Fibroblast of skin of back (primary cell): ENCODE data around the gene NEU4.
"Not testable (repeated sequence)": the region's sequence is repeated elsewhere in the genome, so short reads cannot be mapped to it uniquely, and the experiment has no call there.

Experiments used
- DNase-seq: peaks from one replicate; pipeline ENCODE4 v3.0.0-alpha.2; 2013

The NEU4 gene

DNA sequence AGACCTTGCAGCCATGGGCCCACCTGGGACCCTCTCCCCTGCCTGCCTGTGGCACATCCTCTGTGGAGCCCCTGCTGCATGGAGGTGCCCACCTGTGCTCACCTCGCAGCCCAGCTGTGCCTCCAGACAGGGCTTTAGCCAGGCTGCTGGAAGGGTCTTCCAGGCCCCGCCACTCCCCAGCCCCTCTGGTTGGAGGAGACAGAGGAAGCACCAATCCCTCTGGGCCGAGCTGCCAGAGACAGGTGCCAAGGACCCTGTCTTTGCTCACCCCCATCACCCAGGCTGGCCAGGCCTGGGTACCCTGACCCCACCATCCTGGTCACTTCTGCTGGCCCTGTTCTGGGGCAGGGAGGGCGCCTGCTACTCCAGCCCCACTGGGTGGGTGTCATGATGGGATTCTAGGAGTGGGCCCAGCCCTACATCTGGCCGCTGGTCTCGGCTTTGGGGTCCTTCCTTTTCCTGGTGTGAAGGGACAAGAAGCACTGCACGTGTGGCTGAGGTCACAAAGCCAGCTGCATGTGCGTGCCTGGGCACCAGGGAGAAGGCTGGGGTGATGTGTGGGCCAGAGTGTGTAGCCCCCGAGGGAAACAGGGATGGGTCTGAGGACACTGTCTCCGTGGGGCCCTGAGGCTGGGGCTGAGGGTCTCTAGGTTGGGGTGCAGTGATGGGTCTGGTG lies 9.3 kb upstream of the NEU4 start:
- DNase-seq, result no peak

DNA sequence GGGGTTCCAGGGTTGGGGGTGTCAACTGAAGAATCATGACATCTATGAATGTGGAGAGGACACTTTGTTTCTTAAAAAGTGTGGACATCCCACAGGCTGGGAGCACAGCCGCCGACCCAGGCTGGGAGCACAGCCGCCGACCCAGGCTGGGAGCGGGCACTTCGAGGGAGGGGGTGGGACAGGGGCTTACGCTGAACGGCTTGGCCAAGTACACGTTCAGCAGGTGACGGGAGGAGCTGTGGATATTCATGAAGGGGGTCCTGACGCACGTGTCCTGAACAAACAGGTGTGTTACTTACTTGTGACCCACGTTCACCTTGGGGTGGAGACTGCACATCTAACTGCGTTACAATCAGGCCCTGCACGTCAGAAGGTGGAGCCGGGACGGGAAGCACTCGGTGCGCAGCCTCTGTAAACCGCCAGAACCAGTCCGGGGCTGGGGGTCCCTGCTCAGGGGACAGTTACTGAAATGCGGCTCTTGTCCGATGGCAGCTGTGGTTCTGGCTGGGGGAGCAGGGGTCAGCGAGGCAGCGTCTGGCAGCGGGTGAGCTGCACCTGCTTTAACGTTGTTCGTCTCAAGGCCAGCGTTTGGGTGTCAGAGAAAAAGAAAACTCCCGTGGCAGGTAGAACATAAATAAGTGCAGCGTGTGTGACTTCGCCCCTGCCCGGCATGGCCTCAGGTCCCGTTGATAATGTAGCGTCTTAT lies 8.6 kb upstream of the NEU4 start:
- not testable (repeated sequence) for DNase-seq

DNA sequence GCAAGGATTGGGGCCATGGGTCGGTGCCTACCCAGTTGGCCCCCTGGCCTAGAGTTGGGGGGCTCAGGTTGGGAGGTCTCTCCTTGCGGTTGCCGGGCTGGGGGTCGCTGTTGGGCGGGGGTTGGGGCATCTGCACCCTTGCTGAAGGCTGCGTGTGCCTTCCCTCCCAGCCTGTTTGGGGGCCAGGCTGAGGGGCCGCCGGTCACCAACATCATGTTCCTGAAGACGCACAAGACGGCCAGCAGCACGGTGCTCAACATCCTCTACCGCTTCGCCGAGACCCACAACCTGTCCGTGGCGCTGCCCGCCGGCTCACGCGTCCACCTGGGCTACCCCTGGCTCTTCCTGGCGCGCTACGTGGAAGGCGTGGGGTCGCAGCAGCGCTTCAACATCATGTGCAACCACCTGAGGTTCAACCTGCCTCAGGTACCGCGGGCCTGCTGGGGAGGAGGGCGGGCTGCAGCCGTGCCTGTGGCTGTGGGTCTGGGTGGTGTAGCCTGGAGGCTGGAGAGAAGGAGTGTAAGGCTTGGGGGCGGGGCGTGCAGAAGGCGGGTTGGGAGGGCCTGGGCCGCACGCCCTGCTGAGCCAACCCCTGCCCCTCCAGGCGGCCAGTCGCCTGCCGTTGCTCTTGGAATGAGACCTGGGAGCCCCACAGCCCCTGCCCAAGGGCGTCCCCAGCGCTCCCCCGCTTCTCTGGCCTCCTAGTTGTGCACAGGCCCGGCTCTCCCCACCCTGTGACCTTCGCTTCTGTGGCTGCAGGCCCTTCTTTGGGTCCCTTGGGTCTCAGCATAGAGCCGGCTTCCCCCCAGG lies 7.2 kb upstream of the NEU4 start:
- DNase-seq, result no peak

DNA sequence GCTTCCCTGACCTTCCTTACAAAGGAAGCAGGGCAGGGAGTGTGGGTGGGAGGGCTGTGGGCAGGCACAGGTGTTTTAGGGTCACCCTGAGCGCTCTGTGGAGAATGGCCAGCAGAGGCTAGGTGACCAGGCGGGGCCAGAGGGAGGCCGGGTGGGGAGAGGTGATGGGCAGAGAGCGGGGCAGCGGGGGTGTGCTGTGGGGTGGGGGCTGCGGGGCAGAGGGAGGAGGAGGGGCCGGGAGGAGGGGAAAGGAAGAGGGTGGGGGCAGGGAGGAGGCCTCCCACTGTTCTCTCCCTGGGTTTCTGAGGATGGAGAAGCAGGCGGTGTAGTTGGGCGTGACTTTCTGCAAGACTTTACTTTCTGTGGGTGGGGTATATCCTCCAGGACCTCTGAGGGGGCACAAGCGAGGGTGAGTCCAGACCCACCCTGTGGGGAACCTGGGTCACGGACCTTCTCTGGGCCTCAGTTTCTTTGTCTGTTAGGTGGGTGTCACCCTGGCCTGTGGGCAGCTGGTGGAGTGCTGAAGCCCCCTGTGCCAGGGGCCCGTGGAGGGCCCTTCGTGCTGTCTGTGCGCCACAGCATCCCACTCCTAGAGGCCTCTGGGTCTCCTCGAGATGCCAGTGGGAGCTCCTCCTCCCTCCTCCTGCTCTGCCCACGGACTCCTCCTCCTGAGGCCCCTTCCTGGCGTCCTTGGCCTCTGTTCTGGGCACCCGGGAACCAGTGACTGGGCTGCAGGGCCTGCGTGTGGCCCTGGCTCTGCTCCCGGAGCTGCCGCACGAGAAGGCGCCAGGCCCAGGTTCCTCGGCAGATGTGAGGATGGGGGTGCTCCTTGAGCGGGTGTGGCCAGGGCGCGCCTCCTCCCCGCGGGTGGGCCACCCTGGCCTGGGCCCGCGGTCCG lies 6.3 kb upstream of the NEU4 start:
- no peak for DNase-seq

DNA sequence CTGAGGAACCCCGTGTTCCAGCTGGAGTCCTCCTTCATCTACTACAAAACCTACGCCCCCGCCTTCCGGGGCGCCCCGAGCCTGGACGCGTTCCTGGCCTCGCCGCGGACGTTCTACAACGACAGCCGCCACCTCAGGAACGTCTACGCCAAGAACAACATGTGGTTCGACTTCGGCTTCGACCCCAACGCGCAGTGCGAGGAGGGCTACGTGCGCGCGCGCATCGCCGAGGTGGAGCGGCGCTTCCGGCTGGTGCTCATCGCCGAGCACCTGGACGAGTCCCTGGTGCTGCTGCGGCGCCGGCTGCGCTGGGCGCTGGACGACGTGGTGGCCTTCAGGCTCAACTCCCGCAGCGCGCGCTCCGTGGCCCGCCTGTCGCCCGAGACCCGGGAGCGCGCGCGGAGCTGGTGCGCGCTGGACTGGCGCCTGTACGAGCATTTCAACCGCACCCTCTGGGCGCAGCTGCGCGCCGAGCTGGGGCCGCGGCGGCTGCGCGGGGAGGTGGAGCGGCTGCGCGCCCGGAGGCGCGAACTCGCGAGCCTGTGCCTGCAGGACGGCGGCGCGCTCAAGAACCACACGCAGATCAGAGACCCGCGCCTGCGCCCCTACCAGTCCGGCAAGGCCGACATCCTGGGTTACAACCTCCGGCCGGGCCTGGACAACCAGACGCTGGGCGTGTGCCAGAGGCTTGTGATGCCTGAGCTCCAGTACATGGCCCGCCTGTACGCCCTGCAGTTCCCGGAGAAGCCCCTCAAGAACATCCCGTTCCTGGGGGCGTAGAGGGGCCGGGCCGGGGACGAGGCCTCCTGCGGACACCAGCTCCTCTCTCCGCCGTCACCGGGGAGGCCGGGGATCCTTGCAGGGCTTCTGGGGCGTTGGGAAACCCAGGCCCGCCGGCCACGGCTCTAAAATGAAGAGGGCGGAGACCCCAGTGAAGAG lies 5.3 kb upstream of the NEU4 start:
- DNase-seq, result peak; percentile 33

DNA sequence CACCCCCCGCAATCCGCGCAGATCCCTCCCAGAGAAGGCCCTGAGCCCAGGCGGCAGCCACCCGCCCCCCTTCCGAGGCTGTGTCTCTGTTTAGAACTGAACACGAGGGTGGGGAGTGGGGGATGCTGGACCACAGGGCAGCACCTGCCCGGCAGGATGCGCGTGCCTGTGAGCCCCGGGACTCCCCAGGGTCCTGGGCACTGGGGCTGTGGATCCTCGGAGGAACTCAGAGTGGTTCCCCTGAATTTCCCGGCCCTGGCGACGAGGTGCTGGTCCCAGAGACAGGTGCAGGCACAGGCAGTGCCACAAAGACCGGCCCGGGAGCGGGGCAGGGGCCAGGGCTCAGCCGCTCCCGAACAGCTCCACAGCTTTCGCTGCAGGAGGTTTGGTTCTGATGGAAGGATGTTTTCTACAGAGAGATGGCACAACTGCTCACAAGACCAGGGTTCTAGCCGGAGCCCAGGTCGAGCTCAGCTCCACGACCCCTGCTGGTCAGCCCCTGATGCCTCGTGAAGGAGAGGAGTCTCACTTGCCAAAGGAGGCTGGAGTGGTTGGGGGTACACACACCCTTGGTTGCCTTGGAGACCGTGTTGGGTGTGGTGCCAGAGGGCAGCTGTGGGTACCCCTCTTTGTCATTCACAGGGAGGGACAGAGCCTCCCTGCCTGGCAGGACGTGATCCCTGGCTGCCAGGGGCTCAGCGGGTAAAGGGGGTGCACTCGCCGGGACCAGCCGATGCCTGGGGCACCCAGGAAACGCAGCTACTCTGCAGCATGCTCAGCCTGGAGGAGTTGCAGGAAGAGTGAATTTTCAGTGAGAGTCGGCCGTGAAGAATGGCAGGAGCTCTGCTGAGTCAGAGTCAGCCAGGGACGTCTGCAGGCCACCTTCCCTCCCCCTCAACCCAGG lies 4.4 kb upstream of the NEU4 start:
- peak; percentile 42 for DNase-seq

DNA sequence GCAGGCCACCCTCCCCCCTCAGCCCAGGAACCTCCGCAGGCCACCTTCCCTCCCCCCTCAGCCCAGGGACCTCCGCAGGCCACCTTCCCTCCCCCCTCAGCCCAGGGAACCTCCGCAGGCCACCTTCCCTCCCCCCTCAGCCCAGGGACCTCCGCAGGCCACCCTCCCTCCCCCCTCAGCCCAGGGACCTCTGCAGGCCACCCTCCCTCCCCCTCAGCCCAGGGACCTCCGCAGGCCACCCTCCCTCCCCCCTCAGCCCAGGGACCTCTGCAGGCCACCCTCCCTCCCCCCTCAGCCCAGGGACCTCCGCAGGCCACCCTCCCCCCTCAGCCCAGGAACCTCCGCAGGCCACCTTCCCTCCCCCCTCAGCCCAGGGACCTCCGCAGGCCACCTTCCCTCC lies 2.8 kb upstream of the NEU4 start:
- DNase-seq, result not testable (repeated sequence)

DNA sequence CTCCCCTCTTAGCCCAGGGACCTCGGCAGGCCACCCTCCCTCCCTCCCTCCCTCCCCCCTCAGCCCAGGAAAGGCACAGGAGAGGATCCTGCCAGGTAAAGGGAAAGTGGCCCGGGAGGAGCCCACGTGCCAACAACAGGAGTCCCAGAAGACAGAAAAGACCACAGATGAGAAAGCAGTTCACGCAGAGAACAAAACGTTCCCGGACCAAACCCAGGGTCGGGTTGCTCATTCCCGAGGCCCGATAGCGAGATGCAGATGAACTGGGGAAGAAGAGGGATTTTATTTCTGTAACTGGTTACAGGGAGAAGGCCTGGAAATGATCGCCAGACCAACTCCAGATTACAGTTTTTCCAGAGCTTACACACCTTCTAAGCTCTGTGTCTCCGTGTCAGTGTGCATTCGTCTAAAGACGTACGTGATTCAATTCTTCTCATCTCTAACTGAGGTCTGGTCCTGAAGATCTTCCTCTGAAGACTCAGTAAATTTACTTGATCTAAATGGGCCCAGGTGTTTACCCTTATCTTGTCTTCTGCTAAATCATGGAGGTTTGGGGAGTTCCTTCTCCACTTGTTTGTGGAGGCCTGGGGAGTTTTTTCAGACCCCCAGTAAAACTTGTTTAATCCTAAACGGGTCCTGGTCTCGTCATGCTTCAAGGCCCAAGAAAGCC lies 807 bp upstream of the NEU4 start:
- no peak for DNase-seq

DNA sequence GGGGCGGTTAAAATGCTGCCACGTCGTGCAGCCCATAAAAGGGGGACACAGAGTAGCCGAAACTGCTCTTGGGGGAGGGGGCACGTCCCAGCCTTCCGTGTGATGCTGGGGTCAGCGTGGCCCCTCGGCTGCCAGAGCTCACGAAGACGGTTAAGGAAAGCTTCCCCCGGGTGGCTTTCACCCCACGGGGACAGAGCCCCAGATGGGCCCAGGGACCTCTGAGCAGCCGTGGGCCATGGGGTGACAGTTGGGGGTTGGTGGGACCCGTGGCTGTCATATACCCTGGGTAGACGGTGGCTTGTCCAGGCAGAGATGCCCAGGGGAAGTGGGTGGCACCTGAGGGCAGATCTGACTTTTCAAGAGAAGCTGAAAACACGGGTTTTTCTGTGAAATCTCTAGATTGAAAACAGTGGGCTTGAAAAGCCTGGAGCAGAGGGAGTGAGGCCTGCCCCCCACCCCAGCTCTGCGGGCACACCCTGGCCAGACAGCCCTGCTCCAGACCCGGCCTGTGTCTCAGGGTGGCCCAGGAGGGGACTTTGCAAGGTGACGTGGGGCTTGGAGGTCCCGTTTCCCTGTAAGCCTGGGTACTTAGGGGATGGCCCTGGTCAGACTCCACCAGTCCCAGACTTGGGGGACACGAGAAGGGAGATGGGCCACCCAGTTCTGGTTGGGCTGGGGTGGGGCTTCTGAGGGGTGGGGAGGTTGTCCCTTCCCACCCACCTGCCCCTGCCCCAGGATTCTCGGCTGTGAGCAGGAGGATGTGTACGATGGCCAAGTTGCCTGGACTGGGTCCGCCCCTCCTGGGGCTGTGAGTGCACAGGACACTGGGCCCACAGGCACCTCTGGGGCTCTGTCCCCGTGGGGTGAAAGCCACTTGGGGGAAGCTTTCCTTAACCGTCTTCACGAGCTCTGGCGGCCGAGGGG lies 652 bp downstream of the NEU4 start:
- no peak for DNase-seq

DNA sequence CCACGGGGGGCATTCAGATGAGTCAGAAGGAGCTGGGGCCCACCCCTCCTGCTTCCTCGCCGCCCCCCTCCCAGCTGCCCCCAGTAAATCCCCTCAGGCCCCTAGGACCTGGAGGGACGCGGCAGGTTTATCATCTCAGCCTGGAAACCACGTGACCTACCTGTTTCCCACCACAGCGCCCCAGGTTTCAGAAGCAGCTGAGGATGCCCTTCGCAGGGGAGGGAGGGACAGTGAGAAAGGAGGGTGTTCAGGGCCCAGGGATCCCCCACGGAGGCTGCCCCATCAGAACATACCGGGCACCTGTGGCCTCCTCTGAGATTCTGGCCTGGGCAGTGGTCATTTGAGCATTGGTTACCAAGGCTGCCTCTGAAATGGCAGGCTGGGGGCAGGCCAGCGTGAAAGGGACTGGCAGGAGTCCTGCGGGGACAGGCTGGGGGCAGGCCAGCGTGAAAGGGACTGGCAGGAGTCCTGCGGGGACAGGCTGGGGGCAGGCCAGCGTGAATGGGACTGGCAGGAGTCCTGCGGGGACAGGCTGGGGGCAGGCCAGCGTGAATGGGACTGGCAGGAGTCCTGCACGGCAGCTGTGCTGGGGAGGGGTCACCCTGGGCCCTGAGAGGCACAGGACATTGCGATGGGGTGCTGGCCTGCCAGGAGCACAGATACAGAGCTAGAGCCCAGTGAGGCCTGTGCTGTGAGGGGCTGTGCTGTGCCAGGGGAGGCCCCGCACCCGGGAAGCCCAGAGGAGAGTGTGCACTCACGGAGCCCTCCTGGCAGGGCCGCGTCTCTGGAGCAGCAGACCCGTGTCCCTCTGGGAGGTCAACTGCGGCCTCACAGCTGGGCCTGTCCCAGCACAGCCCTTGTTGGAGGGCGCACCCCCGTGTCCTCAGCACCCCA lies 1.6 kb downstream of the NEU4 start:
- DNase-seq, result no peak

DNA sequence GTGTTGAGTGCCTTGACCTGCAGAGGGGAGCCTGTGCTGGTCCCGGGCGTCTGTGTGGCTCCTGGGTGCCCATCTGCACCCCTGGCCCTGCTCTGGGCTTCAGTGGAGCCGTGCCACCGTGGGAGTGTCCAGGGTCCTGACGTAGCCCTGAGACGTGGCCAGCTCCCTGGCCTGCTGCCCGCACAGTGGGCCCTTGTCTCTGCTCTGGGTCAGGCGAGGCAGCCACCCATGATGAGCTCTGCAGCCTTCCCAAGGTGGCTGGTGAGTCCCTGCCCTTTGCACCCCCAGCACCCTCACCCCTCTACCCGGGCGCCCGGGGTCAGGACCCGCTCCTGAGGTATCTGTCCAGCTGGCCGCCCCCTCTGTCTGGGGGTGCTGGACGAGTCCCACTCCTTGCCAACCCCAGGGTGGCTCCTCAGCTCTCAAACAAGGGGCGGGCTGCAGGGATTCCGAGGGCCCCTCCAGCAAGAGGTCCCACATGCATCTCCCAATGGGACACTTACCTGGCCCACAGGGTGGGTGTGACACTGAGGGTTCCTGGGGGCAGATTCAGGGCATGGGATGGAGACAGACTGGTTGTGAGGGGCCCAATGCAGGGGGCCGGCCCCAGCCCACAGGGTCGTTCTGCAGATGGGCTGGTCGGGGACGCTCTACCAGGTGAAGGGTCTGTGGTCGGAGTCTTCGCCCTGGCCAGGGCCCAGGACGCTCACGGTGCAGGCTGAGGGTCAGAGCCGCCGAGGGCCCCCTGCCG lies 2.4 kb downstream of the NEU4 start:
- no peak for DNase-seq

DNA sequence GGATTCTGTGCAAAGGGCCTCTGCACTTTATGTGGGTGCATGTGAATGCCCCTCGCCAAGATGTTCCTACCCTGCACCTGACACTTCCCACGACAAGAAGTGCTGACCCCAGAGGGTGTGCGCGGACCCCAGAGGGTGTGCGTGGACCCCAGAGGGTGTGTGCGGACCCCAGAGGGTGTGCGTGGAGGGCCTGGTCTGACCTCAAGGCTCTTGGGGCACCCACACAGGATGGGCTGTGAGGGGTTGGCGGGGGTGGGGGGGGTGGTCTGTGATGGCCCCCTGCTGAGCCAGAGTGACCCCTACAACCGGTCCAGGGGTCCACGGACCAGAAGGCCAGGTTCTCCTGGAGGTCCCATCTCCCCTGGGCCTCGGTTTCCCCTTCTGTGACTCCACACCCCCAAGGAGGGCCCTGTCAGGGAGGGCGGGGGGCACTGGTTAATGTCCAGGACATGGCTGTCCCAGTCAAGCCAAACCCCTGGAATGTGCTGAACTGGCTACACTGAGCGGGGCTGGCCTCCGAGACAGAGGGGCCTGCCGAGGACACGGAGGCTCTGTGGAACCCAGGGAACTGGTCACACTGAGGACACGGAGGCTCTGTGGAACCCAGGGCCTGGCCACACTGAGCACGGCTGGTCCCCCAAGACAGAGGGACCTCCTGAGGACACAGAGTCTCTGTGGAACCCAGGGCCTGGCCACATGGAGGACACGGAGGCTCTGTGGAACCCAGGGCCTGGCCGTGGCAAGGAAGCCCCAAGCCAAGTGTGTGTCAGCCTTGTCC lies 3.1 kb downstream of the NEU4 start:
- no peak for DNase-seq

DNA sequence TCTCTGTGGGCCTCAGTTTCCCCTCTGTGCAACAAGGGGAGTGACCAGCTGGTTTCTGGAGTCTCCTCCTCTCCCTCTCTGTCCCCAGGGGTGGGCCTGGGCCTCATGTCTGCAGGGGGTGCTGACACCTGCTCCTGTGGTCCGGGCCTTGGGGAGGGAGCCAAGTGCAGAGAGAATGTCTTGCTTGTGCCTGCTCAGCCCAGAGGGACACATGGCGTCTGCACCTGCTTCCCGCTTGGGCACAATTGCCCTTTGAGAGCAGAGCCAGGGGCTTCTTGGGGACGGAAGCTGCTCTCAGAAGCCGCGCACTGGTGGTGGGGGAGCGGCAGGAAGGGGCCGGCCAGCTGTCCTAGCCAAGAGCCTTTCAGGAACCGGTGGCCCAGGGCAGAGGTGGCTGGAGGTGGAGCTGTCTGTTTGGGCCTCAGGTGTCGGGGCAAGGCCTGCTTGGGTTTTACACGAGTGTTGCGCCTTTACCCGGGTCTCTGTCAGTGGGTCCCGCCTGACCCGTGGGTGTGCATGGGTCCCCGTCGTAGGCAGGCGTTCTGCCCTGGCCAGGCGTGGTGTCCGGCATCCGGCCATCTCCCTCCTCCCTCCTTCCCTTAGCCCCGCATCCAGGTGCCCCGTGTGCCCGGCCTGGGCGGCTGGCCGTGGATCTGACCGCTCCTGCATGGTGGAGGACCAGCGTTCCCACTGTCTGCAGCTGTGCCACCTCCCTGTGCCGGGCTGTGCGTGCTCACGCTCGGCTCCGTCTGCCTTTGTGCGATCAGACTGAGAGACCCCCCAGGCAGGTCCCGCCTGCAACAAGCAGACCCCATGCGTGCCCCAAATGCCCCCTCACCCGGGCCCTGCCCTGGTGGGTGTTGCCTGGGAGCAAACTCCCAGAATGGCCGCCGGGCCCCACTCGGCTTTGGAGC lies 4.0 kb downstream of the NEU4 start:
- DNase-seq, result no peak

DNA sequence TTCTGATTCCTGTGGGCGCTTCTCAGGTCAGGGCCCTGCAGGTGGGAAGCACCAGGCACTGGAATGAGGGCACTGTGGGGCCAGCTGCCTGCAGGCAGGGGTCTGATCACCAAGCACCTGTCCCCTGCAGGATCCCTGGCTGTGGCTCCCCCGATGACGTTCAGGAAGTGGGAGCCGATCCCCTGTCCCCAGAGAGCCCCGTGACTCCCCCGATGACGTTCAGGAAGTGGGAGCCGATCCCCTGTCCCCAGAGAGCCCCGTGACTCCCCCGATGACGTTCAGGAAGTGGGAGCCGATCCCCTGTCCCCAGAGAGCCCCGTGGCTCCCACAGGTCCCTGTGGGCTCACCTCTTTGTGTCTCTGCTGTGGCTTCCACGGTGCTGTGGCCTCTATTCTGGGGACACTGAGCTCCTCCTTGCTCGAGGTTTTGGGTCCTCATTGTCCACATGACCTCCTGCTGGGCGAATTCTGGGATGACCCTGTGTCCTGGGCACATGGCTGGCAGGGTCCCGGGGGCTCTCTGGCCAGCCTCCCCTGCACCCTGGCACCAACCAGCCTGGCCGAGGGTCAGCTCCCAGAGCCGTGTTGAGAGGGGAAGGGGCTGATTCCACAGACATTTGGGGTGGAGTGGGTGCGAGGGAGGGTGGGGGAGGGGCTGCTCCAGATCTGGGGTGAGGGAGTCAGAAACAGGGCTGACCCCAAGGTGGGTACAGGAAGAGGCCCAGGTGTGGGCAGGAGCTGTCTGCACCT lies 4.8 kb downstream of the NEU4 start:
- no peak for DNase-seq
